Type B pancreatic cell (in vitro differentiated cells): ENCODE results near the gene CDH7. TPM values are rescaled to one million over a fixed set of nuclear protein-coding genes. Genes with fewer than 3 reads are reported as not detected.

Experiments used
- DNase-seq: peaks from one replicate; pipeline ENCODE4 v3.0.0; 2021; ENCODE audit warnings: mixed read lengths; ENCODE audit not compliant: unreplicated experiment; ENCODE audit errors: extremely low spot score
- H3K27ac Mint-ChIP-seq: 2 replicates; pipeline ENCODE4 v1.8.0; 2021; ENCODE audit warnings: mild to moderate bottlenecking, mixed read lengths
- H3K27me3 Mint-ChIP-seq: 2 replicates; pipeline ENCODE4 v1.8.0; 2021; ENCODE audit warnings: mixed read lengths
- H3K36me3 Mint-ChIP-seq: 2 replicates; pipeline ENCODE4 v1.8.0; 2021; ENCODE audit warnings: mixed read lengths
- H3K4me1 Mint-ChIP-seq: one replicate; pipeline ENCODE4 v1.8.0; 2021; ENCODE audit warnings: mixed read lengths; ENCODE audit not compliant: unreplicated experiment
- H3K4me3 Mint-ChIP-seq: 2 replicates; pipeline ENCODE4 v1.8.0; 2021; ENCODE audit warnings: mild to moderate bottlenecking, mixed read lengths
- H3K9me3 Mint-ChIP-seq: 2 replicates; pipeline ENCODE4 v1.8.0; 2021; ENCODE audit warnings: mixed read lengths
- CTCF ChIP-seq: fragments of 200-600 bp; sonication (generic); conservative IDR thresholded peaks from 2 replicates; pipeline ENCODE4 v1.5.0; 2021; ENCODE audit warnings: antibody characterized with exemption, mild to moderate bottlenecking
- total RNA-seq: library from RNA; stranded (reverse); gene quantifications from 2 replicates; pipeline ENCODE4 v1.2.1, GENCODE V29; 2021; ENCODE audit warnings: low replicate concordance

Gene CDH7
- total RNA-seq, 1 donor from 2014 or later = 5.5 TPM

- no peak for DNase-seq
- no peak for TF ChIP-seq CTCF
- no peaks in the 10 kb centered on the region for H3K36me3 Mint-ChIP-seq
- no peak overlapping the region for H3K4me3 Mint-ChIP-seq
- no peaks in the 10 kb centered on the region for H3K27me3 Mint-ChIP-seq
- peaks cover 4% of the 10 kb centered on the region for H3K4me1 Mint-ChIP-seq
- no peak overlapping the region for H3K27ac Mint-ChIP-seq
- H3K9me3 Mint-ChIP-seq = no peaks in the 10 kb centered on the region
Measured at GRCh38 chr18:65791719-65792118, 40.9 kb downstream of the CDH7 start.

- no peak for TF ChIP-seq CTCF
- no peak overlapping the region for H3K27ac Mint-ChIP-seq
- no peaks in the 10 kb centered on the region for H3K9me3 Mint-ChIP-seq
- peaks cover 4% of the 10 kb centered on the region for H3K4me1 Mint-ChIP-seq
- no peaks in the 10 kb centered on the region for H3K27me3 Mint-ChIP-seq
- no peak overlapping the region for H3K4me3 Mint-ChIP-seq
- DNase-seq = no peak
- H3K36me3 Mint-ChIP-seq = no peaks in the 10 kb centered on the region
Measured at GRCh38 chr18:65792456-65793074, 41.8 kb downstream of the CDH7 start.

GRCh38 chr18:65808759-65809158 is 57.9 kb downstream of the CDH7 start:
- H3K27ac Mint-ChIP-seq = no peak overlapping the region
- H3K9me3 Mint-ChIP-seq = no peaks in the 10 kb centered on the region
- TF ChIP-seq CTCF = no peak
- no peak for DNase-seq
- no peaks in the 10 kb centered on the region for H3K4me1 Mint-ChIP-seq
- no peaks in the 10 kb centered on the region for H3K27me3 Mint-ChIP-seq
- H3K36me3 Mint-ChIP-seq = no peaks in the 10 kb centered on the region
- no peak overlapping the region for H3K4me3 Mint-ChIP-seq

- no peak overlapping the region for H3K4me3 Mint-ChIP-seq
- H3K9me3 Mint-ChIP-seq = no peaks in the 10 kb centered on the region
- no peaks in the 10 kb centered on the region for H3K36me3 Mint-ChIP-seq
- DNase-seq = no peak
- TF ChIP-seq CTCF = no peak
- H3K27ac Mint-ChIP-seq = no peak overlapping the region
- H3K27me3 Mint-ChIP-seq = no peaks in the 10 kb centered on the region
- H3K4me1 Mint-ChIP-seq = no peaks in the 10 kb centered on the region
Measured at GRCh38 chr18:65811307-65811706, 60.5 kb downstream of the CDH7 start.

GRCh38 chr18:65815506-65815905 is 64.7 kb downstream of the CDH7 start:
- no peaks in the 10 kb centered on the region for H3K4me1 Mint-ChIP-seq
- DNase-seq = no peak
- no peaks in the 10 kb centered on the region for H3K36me3 Mint-ChIP-seq
- H3K27ac Mint-ChIP-seq = no peak overlapping the region
- no peak overlapping the region for H3K4me3 Mint-ChIP-seq
- no peak for TF ChIP-seq CTCF
- H3K27me3 Mint-ChIP-seq = no peaks in the 10 kb centered on the region
- H3K9me3 Mint-ChIP-seq = no peaks in the 10 kb centered on the region

- no peak for DNase-seq
- H3K27ac Mint-ChIP-seq = no peak overlapping the region
- no peak overlapping the region for H3K4me3 Mint-ChIP-seq
- TF ChIP-seq CTCF = no peak
- no peaks in the 10 kb centered on the region for H3K36me3 Mint-ChIP-seq
- no peaks in the 10 kb centered on the region for H3K27me3 Mint-ChIP-seq
- H3K4me1 Mint-ChIP-seq = no peaks in the 10 kb centered on the region
- H3K9me3 Mint-ChIP-seq = no peaks in the 10 kb centered on the region
Measured at GRCh38 chr18:65817178-65817577, 66.4 kb downstream of the CDH7 start.
